Neural crest cell (in vitro differentiated cells): ENCODE results near the gene PISD. TPM values are rescaled to one million over a fixed set of nuclear protein-coding genes. Genes with fewer than 3 reads are reported as not detected.
A peak's percentile ranks its signal among the peaks of the same experiment; 100 is the strongest.

Experiments used
- DNase-seq: peaks from one replicate; pipeline ENCODE4 v3.0.0; 2021; ENCODE audit warnings: low read depth, mixed read lengths, low spot score
- H3K27ac Mint-ChIP-seq: one replicate; pipeline ENCODE4 v1.8.0; 2021; ENCODE audit warnings: mild to moderate bottlenecking, mixed read lengths; ENCODE audit not compliant: unreplicated experiment
- H3K27me3 Mint-ChIP-seq: 2 replicates; pipeline ENCODE4 v1.8.0; 2021; ENCODE audit warnings: low read depth, mild to moderate bottlenecking, mixed read lengths
- H3K36me3 Mint-ChIP-seq: 2 replicates; pipeline ENCODE4 v1.8.0; 2021; ENCODE audit warnings: low read depth, mild to moderate bottlenecking, mixed read lengths
- H3K4me1 Mint-ChIP-seq: 2 replicates; pipeline ENCODE4 v1.8.0; 2021; ENCODE audit warnings: mixed read lengths
- H3K4me3 Mint-ChIP-seq: one replicate; pipeline ENCODE4 v1.8.0; 2021; ENCODE audit warnings: mild to moderate bottlenecking, mixed read lengths
- H3K9me3 Mint-ChIP-seq: 2 replicates; pipeline ENCODE4 v1.8.0; 2021; ENCODE audit warnings: mixed read lengths
- CTCF ChIP-seq: fragments of 200-600 bp; sonication (generic); conservative IDR thresholded peaks from 2 replicates; pipeline ENCODE4 v1.5.0; 2021; ENCODE audit warnings: antibody characterized with exemption, mild to moderate bottlenecking
- total RNA-seq: library from RNA; stranded (reverse); gene quantifications from 2 replicates; pipeline ENCODE4 v1.2.1, GENCODE V29; 2021

The PISD gene
- total RNA-seq, 1 donor from 2014 or later: 29.0 TPM

- no peaks in the 10 kb centered on the region for H3K27me3 Mint-ChIP-seq
- no peak for TF ChIP-seq CTCF
- H3K4me3 Mint-ChIP-seq: no peak overlapping the region
- H3K4me1 Mint-ChIP-seq: peaks cover 12% of the 10 kb centered on the region
- H3K36me3 Mint-ChIP-seq: no peaks in the 10 kb centered on the region
- no peaks in the 10 kb centered on the region for H3K9me3 Mint-ChIP-seq
- DNase-seq: no peak
- no peak overlapping the region for H3K27ac Mint-ChIP-seq
These were observed 49.1 kb downstream of the PISD start for GRCh38 chr22:31612891-31613285.

- Mint-ChIP-seq H3K4me3 (no peak overlapping the region), H3K27me3 (no peaks in the 10 kb centered on the region), H3K36me3 (no peaks in the 10 kb centered on the region), H3K4me1 (peaks cover 11% of the 10 kb centered on the region), H3K9me3 (no peaks in the 10 kb centered on the region), H3K27ac (no peak overlapping the region)
- no peak for DNase-seq
- TF ChIP-seq CTCF: no peak
These were observed 50.8 kb downstream of the PISD start for GRCh38 chr22:31611061-31611760.

- Mint-ChIP-seq H3K9me3 (no peaks in the 10 kb centered on the region), H3K4me1 (peaks cover 5% of the 10 kb centered on the region), H3K4me3 (no peak overlapping the region), H3K27me3 (no peaks in the 10 kb centered on the region), H3K27ac (no peak overlapping the region), H3K36me3 (no peaks in the 10 kb centered on the region)
- no peak for TF ChIP-seq CTCF
- no peak for DNase-seq
These were observed 51.4 kb downstream of the PISD start for GRCh38 chr22:31610611-31611010.

GRCh38 chr22:31609716-31610115, 52.3 kb downstream of the PISD start:
- DNase-seq: no peak
- H3K36me3 Mint-ChIP-seq: no peaks in the 10 kb centered on the region
- H3K9me3 Mint-ChIP-seq: no peaks in the 10 kb centered on the region
- no peak for TF ChIP-seq CTCF
- no peaks in the 10 kb centered on the region for H3K27me3 Mint-ChIP-seq
- peak overlapping the region; percentile 67 for H3K27ac Mint-ChIP-seq
- H3K4me1 Mint-ChIP-seq: no peaks in the 10 kb centered on the region
- H3K4me3 Mint-ChIP-seq: no peak overlapping the region

- no peak for TF ChIP-seq CTCF
- Mint-ChIP-seq H3K36me3 (no peaks in the 10 kb centered on the region), H3K27ac (peak overlapping the region; percentile 6), H3K4me3 (no peak overlapping the region), H3K27me3 (no peaks in the 10 kb centered on the region), H3K9me3 (no peaks in the 10 kb centered on the region), H3K4me1 (no peaks in the 10 kb centered on the region)
- no peak for DNase-seq
These were observed 54.3 kb downstream of the PISD start for GRCh38 chr22:31607696-31608095.
